Measurements from ENCODE around the gene OPA1.

Gene OPA1

GRCh38 chr3:193641440-193641775 is 48.4 kb downstream of the OPA1 start:
- TF ChIP-seq CTCF (IDR thresholded peaks at IDR 0.05; ENCODE audit: low read depth, low read length) = no peak
- no peak for DNase-seq

GRCh38 chr3:193645806-193646205 is 52.8 kb downstream of the OPA1 start:
- no peak for DNase-seq
- Histone ChIP-seq H3K4me1 (no peaks in the 10 kb centered on the region), H3K9me3 (no peaks in the 10 kb centered on the region)

More at GRCh38 chr3:193641440-193641775, 48.4 kb downstream of the OPA1 start:
- Histone ChIP-seq H3K9me3 (no peaks in the 10 kb centered on the region), H3K36me3 (peaks cover 69% of the 10 kb centered on the region), H3K27me3 (no peaks in the 10 kb centered on the region), H3K4me3 (ENCODE audit: low read depth, low read length) (no peak overlapping the region), H3K4me1 (no peaks in the 10 kb centered on the region)

DNA sequence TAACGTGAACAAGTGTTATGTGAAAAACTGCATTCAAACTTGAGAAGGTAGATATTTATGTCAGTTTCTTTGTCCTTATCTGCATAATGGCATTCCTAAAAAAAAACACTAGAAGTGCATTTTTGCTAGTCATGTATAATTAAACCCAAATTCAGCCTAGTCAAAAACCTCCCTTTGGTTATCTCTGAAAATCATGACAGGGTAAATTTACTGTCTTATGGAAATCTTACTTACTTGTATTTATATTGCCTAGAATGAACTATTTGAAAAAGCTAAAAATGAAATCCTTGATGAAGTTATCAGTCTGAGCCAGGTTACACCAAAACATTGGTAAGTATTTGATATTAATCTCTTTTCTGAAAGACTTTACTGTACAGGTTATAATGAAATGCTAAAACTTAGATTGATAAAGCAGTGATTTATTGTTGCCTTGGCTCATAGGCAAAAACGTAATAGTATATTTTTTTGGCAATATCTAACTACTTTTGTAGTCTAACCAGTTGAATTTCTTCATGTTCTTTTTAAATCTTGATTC is 55.6 kb downstream of the OPA1 start:
- Histone ChIP-seq H3K36me3 (peaks cover 65% of the 10 kb centered on the region), H3K27me3 (no peaks in the 10 kb centered on the region), H3K9me3 (no peaks in the 10 kb centered on the region), H3K4me1 (no peaks in the 10 kb centered on the region), H3K4me3 (ENCODE audit: low read depth, low read length) (no peak overlapping the region)
- no peak for TF ChIP-seq CTCF (IDR thresholded peaks at IDR 0.05; ENCODE audit: low read depth, low read length)
- no peak for DNase-seq

More at GRCh38 chr3:193645806-193646205, 52.8 kb downstream of the OPA1 start:
- TF ChIP-seq CTCF (IDR thresholded peaks at IDR 0.05; ENCODE audit: low read depth, low read length) = no peak
- Histone ChIP-seq H3K27me3 (no peaks in the 10 kb centered on the region), H3K36me3 (peaks cover 71% of the 10 kb centered on the region), H3K4me3 (ENCODE audit: low read depth, low read length) (no peak overlapping the region)

DNA sequence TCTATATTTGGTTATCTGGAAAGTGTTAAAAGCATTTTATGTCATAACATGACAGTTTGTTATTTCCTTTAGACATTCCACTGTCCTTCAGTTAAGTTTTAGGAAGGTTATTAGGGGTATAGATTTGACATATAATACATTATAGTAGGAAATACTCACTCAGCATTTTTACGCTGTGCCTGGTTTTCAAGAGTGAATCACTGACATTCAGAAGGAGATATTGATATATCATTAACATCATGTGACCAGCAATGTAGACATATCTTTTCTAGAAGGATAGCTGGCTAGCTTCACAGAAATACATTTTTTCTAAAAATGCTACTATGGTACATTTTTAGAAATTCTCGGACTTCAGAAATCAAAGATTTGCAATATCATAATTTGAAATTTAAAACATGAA is 57.6 kb downstream of the OPA1 start:
- H3K27me3 ChIP-seq = no peaks in the 10 kb centered on the region
- H3K4me3 ChIP-seq (ENCODE audit: low read depth, low read length) = no peak overlapping the region
- H3K4me1 ChIP-seq = no peaks in the 10 kb centered on the region
- no peaks in the 10 kb centered on the region for H3K9me3 ChIP-seq
- no peak for TF ChIP-seq CTCF (IDR thresholded peaks at IDR 0.05; ENCODE audit: low read depth, low read length)
- no peak for DNase-seq
- H3K36me3 ChIP-seq = peaks cover 58% of the 10 kb centered on the region

DNA sequence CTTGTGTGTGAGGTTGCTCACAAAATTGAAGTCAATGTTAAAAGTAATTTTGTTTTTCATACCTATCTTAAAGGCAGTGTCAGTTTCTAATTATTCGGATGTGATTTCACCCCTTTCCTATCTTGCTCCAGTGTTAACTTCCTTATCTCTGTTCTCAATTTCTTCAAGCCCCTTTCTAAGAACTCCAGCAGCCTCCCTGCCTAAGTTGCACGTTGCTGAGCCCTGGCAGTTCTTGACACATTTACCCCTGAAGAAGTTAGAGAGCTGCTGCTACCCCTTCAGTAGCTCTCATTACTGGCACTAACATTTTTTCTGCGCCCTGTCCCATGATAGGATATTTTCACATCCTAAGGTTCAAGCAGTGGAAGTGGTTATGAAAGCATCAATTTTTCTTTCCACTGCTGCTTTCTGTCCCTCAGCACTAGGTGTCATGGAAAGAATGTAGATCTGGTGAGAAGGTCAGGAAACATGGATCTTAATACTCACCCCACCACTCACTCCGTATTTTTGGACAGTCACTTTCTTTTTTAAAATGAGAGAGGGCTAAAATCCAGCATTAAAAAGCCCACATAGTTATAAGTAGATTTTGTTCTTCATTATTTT is 62.9 kb downstream of the OPA1 start:
- no peak for TF ChIP-seq CTCF (IDR thresholded peaks at IDR 0.05; ENCODE audit: low read depth, low read length)
- no peak for DNase-seq
- Histone ChIP-seq H3K9me3 (no peaks in the 10 kb centered on the region), H3K4me1 (no peaks in the 10 kb centered on the region), H3K36me3 (peaks cover 58% of the 10 kb centered on the region), H3K4me3 (ENCODE audit: low read depth, low read length) (no peak overlapping the region), H3K27me3 (no peaks in the 10 kb centered on the region)

- no peak for TF ChIP-seq CTCF (IDR thresholded peaks at IDR 0.05; ENCODE audit: low read depth, low read length)
- Histone ChIP-seq H3K27me3 (no peaks in the 10 kb centered on the region), H3K4me3 (ENCODE audit: low read depth, low read length) (no peak overlapping the region), H3K4me1 (no peaks in the 10 kb centered on the region), H3K9me3 (no peaks in the 10 kb centered on the region), H3K36me3 (peaks cover 56% of the 10 kb centered on the region)
- DNase-seq = no peak
Measured at GRCh38 chr3:193656445-193656844, 63.4 kb downstream of the OPA1 start.

Data from BE2C (cell line).